Measurements from ENCODE around the gene ADIRF. TPM values are rescaled to one million over a fixed set of nuclear protein-coding genes. Genes with fewer than 3 reads are reported as not detected.
"Not testable (repeated sequence)": the region's sequence is repeated elsewhere in the genome, so short reads cannot be mapped to it uniquely, and the experiment has no call there.

ADIRF gene
- total RNA-seq, 1 donor from 2014 or later: not detected

GRCh38 chr10:86992929-86993328 is 24.6 kb downstream of the ADIRF start:
- FAIRE-seq (no peak), DNase-seq (ENCODE audit: low read depth) (no peak)
- Histone ChIP-seq H3K4me3 (ENCODE audit: insufficient read depth, low read depth, low read length) (no peak overlapping the region), H3K27ac (ENCODE audit: low read depth, low read length) (no peak overlapping the region), H3K9ac (ENCODE audit: low read length) (no peak overlapping the region), H3K79me2 (ENCODE audit: insufficient read depth, low read length) (no peaks in the 10 kb centered on the region), H3K9me3 (ENCODE audit: insufficient read depth, low read depth, low read length) (no peaks in the 10 kb centered on the region), H3K4me2 (ENCODE audit: low read length) (no peak overlapping the region), H3K27me3 (ENCODE audit: insufficient read depth, low read length) (peaks cover 3% of the 10 kb centered on the region), H3K4me1 (ENCODE audit: insufficient read depth, low read length) (no peaks in the 10 kb centered on the region), H3K36me3 (ENCODE audit: insufficient read depth, low read length) (no peaks in the 10 kb centered on the region), H4K20me1 (ENCODE audit: insufficient read depth, low read length) (no peaks in the 10 kb centered on the region), H2AFZ (ENCODE audit: low read depth, low read length) (no peak overlapping the region)
- Mint-ChIP-seq H3K36me3 (ENCODE audit: low read depth, unreplicated experiment) (no peaks in the 10 kb centered on the region), H3K27ac (ENCODE audit: unreplicated experiment) (no peak overlapping the region), H3K4me1 (ENCODE audit: low read depth, unreplicated experiment) (no peaks in the 10 kb centered on the region), H3K4me3 (ENCODE audit: unreplicated experiment) (no peak overlapping the region), H3K9me3 (ENCODE audit: unreplicated experiment) (no peaks in the 10 kb centered on the region), H3K27me3 (ENCODE audit: low read depth, unreplicated experiment) (peaks cover 2% of the 10 kb centered on the region)
- TF ChIP-seq EZH2 (IDR thresholded peaks at IDR 0.05; ENCODE audit: insufficient read depth, low read length) (no peak), CTCF (IDR thresholded peaks at IDR 0.05; ENCODE audit: insufficient read depth, low read depth, low read length) (no peak)

- not testable (repeated sequence) for H3K9ac ChIP-seq (ENCODE audit: low read length); H3K36me3 Mint-ChIP-seq (ENCODE audit: low read depth, unreplicated experiment); DNase-seq (ENCODE audit: low read depth); H3K27ac Mint-ChIP-seq (ENCODE audit: unreplicated experiment); H3K4me1 ChIP-seq (ENCODE audit: insufficient read depth, low read length); H3K4me3 ChIP-seq (ENCODE audit: insufficient read depth, low read depth, low read length); H4K20me1 ChIP-seq (ENCODE audit: insufficient read depth, low read length); H3K4me3 Mint-ChIP-seq (ENCODE audit: unreplicated experiment); H3K79me2 ChIP-seq (ENCODE audit: insufficient read depth, low read length); H3K4me2 ChIP-seq (ENCODE audit: low read length); H3K36me3 ChIP-seq (ENCODE audit: insufficient read depth, low read length); FAIRE-seq; H3K9me3 Mint-ChIP-seq (ENCODE audit: unreplicated experiment); H2AFZ ChIP-seq (ENCODE audit: low read depth, low read length); H3K27ac ChIP-seq (ENCODE audit: low read depth, low read length); H3K27me3 ChIP-seq (ENCODE audit: insufficient read depth, low read length); H3K9me3 ChIP-seq (ENCODE audit: insufficient read depth, low read depth, low read length); H3K27me3 Mint-ChIP-seq (ENCODE audit: low read depth, unreplicated experiment)
- peaks cover 11% of the 10 kb centered on the region for H3K4me1 Mint-ChIP-seq (ENCODE audit: low read depth, unreplicated experiment)
These were observed 31.6 kb downstream of the ADIRF start for GRCh38 chr10:86999802-87000403.

- no peak overlapping the region for H3K9ac ChIP-seq (ENCODE audit: low read length)
- no peak overlapping the region for H3K27ac ChIP-seq (ENCODE audit: low read depth, low read length)
- no peaks in the 10 kb centered on the region for H3K36me3 Mint-ChIP-seq (ENCODE audit: low read depth, unreplicated experiment)
- H3K4me3 ChIP-seq (ENCODE audit: insufficient read depth, low read depth, low read length): no peak overlapping the region
- FAIRE-seq: no peak
- no peaks in the 10 kb centered on the region for H3K9me3 Mint-ChIP-seq (ENCODE audit: unreplicated experiment)
- H3K79me2 ChIP-seq (ENCODE audit: insufficient read depth, low read length): no peaks in the 10 kb centered on the region
- peaks cover 11% of the 10 kb centered on the region for H3K4me1 Mint-ChIP-seq (ENCODE audit: low read depth, unreplicated experiment)
- TF ChIP-seq EZH2 (IDR thresholded peaks at IDR 0.05; ENCODE audit: insufficient read depth, low read length) (no peak), CTCF (IDR thresholded peaks at IDR 0.05; ENCODE audit: insufficient read depth, low read depth, low read length) (no peak)
- H3K27ac Mint-ChIP-seq (ENCODE audit: unreplicated experiment): no peak overlapping the region
- H3K36me3 ChIP-seq (ENCODE audit: insufficient read depth, low read length): no peaks in the 10 kb centered on the region
- no peaks in the 10 kb centered on the region for H4K20me1 ChIP-seq (ENCODE audit: insufficient read depth, low read length)
- H2AFZ ChIP-seq (ENCODE audit: low read depth, low read length): no peak overlapping the region
- peaks cover 2% of the 10 kb centered on the region for H3K4me1 ChIP-seq (ENCODE audit: insufficient read depth, low read length)
- peaks cover 2% of the 10 kb centered on the region for H3K27me3 Mint-ChIP-seq (ENCODE audit: low read depth, unreplicated experiment)
- no peak for DNase-seq (ENCODE audit: low read depth)
- no peak overlapping the region for H3K4me2 ChIP-seq (ENCODE audit: low read length)
- H3K27me3 ChIP-seq (ENCODE audit: insufficient read depth, low read length): no peaks in the 10 kb centered on the region
- no peaks in the 10 kb centered on the region for H3K9me3 ChIP-seq (ENCODE audit: insufficient read depth, low read depth, low read length)
- H3K4me3 Mint-ChIP-seq (ENCODE audit: unreplicated experiment): no peak overlapping the region
These were observed 32.2 kb downstream of the ADIRF start for GRCh38 chr10:87000491-87000890.

GRCh38 chr10:87007124-87007523 is 38.8 kb downstream of the ADIRF start:
- not testable (repeated sequence) for H3K79me2 ChIP-seq (ENCODE audit: insufficient read depth, low read length); H3K9ac ChIP-seq (ENCODE audit: low read length); H3K9me3 Mint-ChIP-seq (ENCODE audit: unreplicated experiment); H3K27ac Mint-ChIP-seq (ENCODE audit: unreplicated experiment); H3K4me3 ChIP-seq (ENCODE audit: insufficient read depth, low read depth, low read length); H2AFZ ChIP-seq (ENCODE audit: low read depth, low read length); H3K4me1 Mint-ChIP-seq (ENCODE audit: low read depth, unreplicated experiment); H3K9me3 ChIP-seq (ENCODE audit: insufficient read depth, low read depth, low read length); H3K4me1 ChIP-seq (ENCODE audit: insufficient read depth, low read length); H3K27ac ChIP-seq (ENCODE audit: low read depth, low read length); H3K27me3 Mint-ChIP-seq (ENCODE audit: low read depth, unreplicated experiment); H3K36me3 ChIP-seq (ENCODE audit: insufficient read depth, low read length); FAIRE-seq; H3K36me3 Mint-ChIP-seq (ENCODE audit: low read depth, unreplicated experiment); H3K4me3 Mint-ChIP-seq (ENCODE audit: unreplicated experiment); DNase-seq (ENCODE audit: low read depth); H3K27me3 ChIP-seq (ENCODE audit: insufficient read depth, low read length); H3K4me2 ChIP-seq (ENCODE audit: low read length); H4K20me1 ChIP-seq (ENCODE audit: insufficient read depth, low read length)

- H3K27me3 Mint-ChIP-seq (ENCODE audit: low read depth, unreplicated experiment); H3K36me3 ChIP-seq (ENCODE audit: insufficient read depth, low read length); H3K27ac Mint-ChIP-seq (ENCODE audit: unreplicated experiment); H3K9ac ChIP-seq (ENCODE audit: low read length); H3K9me3 ChIP-seq (ENCODE audit: insufficient read depth, low read depth, low read length); H4K20me1 ChIP-seq (ENCODE audit: insufficient read depth, low read length); H3K4me2 ChIP-seq (ENCODE audit: low read length); H3K36me3 Mint-ChIP-seq (ENCODE audit: low read depth, unreplicated experiment); H3K27ac ChIP-seq (ENCODE audit: low read depth, low read length); FAIRE-seq; H3K79me2 ChIP-seq (ENCODE audit: insufficient read depth, low read length); H2AFZ ChIP-seq (ENCODE audit: low read depth, low read length); H3K9me3 Mint-ChIP-seq (ENCODE audit: unreplicated experiment); H3K4me1 Mint-ChIP-seq (ENCODE audit: low read depth, unreplicated experiment); H3K4me1 ChIP-seq (ENCODE audit: insufficient read depth, low read length); H3K4me3 ChIP-seq (ENCODE audit: insufficient read depth, low read depth, low read length); H3K27me3 ChIP-seq (ENCODE audit: insufficient read depth, low read length); H3K4me3 Mint-ChIP-seq (ENCODE audit: unreplicated experiment); DNase-seq (ENCODE audit: low read depth): not testable (repeated sequence)
These were observed 39.4 kb downstream of the ADIRF start for GRCh38 chr10:87007674-87008073.

All from astrocyte (in vitro differentiated cells and primary cell).